ENCODE measurements around the gene HIGD2B.
"Not testable (repeated sequence)": the region's sequence is repeated elsewhere in the genome, so short reads cannot be mapped to it uniquely, and the experiment has no call there.

HIGD2B gene

GRCh38 chr15:72671525-72671924 is 14.5 kb downstream of the HIGD2B start:
- DNase-seq, result no peak
- no peak overlapping the region for H2BK15ac ChIP-seq (replicated peaks; ENCODE audit: low read depth)
- no peak overlapping the region for H3K4me3 ChIP-seq (ENCODE audit: low read length)
- H2BK5ac ChIP-seq (ENCODE audit: low read length), result no peak overlapping the region
- H2AK5ac ChIP-seq (ENCODE audit: low read length), result no peak overlapping the region
- no peaks in the 10 kb centered on the region for H3K27me3 ChIP-seq (ENCODE audit: insufficient read depth, low read length, poor library complexity)
- peaks cover 3% of the 10 kb centered on the region for H3K4me1 ChIP-seq (ENCODE audit: control insufficient read depth, low read depth, low read length)
- WGBS (ENCODE audit: extremely low coverage, insufficient coverage, low lambda C conversion rate), result no CpG with 5 or more reads among the region's 3 CpGs
- H2BK120ac ChIP-seq (ENCODE audit: low read depth, low read length), result no peak overlapping the region
- no peaks in the 10 kb centered on the region for H3K79me2 ChIP-seq (ENCODE audit: control insufficient read depth, insufficient read depth, low read length)
- H3K4me2 ChIP-seq (ENCODE audit: low read length), result no peak overlapping the region
- no peak overlapping the region for H3K23ac ChIP-seq (ENCODE audit: low read length)
- H3K79me1 ChIP-seq (ENCODE audit: low read length), result no peaks in the 10 kb centered on the region
- no peak overlapping the region for H4K5ac ChIP-seq (ENCODE audit: low read length)
- H3K56ac ChIP-seq (ENCODE audit: low read length), result no peak overlapping the region
- H3K4ac ChIP-seq (ENCODE audit: low read depth, low read length), result no peak overlapping the region
- no peak overlapping the region for H3K9ac ChIP-seq (ENCODE audit: low read length)
- H3K36me3 ChIP-seq (ENCODE audit: control insufficient read depth, insufficient read depth, low read length), result no peaks in the 10 kb centered on the region
- no peak overlapping the region for H4K8ac ChIP-seq (ENCODE audit: low read depth, low read length)
- H3K27ac ChIP-seq (ENCODE audit: low read depth, low read length), result no peak overlapping the region
- H3K18ac ChIP-seq (ENCODE audit: low read length), result no peak overlapping the region

- not testable (repeated sequence) for H2BK5ac ChIP-seq (ENCODE audit: low read length); H3K4me3 ChIP-seq (ENCODE audit: low read length); H2AK5ac ChIP-seq (ENCODE audit: low read length); H3K79me1 ChIP-seq (ENCODE audit: low read length); H3K27ac ChIP-seq (ENCODE audit: low read depth, low read length); H3K79me2 ChIP-seq (ENCODE audit: control insufficient read depth, insufficient read depth, low read length); H4K8ac ChIP-seq (ENCODE audit: low read depth, low read length); H3K18ac ChIP-seq (ENCODE audit: low read length); H3K36me3 ChIP-seq (ENCODE audit: control insufficient read depth, insufficient read depth, low read length); H3K23ac ChIP-seq (ENCODE audit: low read length); H2BK15ac ChIP-seq (replicated peaks; ENCODE audit: low read depth); H3K4me1 ChIP-seq (ENCODE audit: control insufficient read depth, low read depth, low read length); H2BK120ac ChIP-seq (ENCODE audit: low read depth, low read length); H4K5ac ChIP-seq (ENCODE audit: low read length); H3K4ac ChIP-seq (ENCODE audit: low read depth, low read length); H3K27me3 ChIP-seq (ENCODE audit: insufficient read depth, low read length, poor library complexity)
- peak overlapping the region; percentile 74 for H3K56ac ChIP-seq (ENCODE audit: low read length)
- H3K9ac ChIP-seq (ENCODE audit: low read length), result peak overlapping the region; percentile 26
- DNase-seq, result peak; percentile 92
- WGBS (ENCODE audit: extremely low coverage, insufficient coverage, low lambda C conversion rate), result no CpG with 5 or more reads among the region's 8 CpGs
- H3K4me2 ChIP-seq (ENCODE audit: low read length), result peak overlapping the region; percentile 70
Measured at GRCh38 chr15:72670656-72671352, 15.2 kb downstream of the HIGD2B start.

GRCh38 chr15:72669803-72670202 is 16.2 kb downstream of the HIGD2B start:
- WGBS (ENCODE audit: extremely low coverage, insufficient coverage, low lambda C conversion rate), result no CpG with 5 or more reads among the region's 6 CpGs
- H3K27ac ChIP-seq (ENCODE audit: low read depth, low read length); H3K4me3 ChIP-seq (ENCODE audit: low read length); H3K79me2 ChIP-seq (ENCODE audit: control insufficient read depth, insufficient read depth, low read length); H2BK5ac ChIP-seq (ENCODE audit: low read length); H3K9ac ChIP-seq (ENCODE audit: low read length); H3K4me2 ChIP-seq (ENCODE audit: low read length); H4K5ac ChIP-seq (ENCODE audit: low read length); H3K23ac ChIP-seq (ENCODE audit: low read length); H2BK120ac ChIP-seq (ENCODE audit: low read depth, low read length); H3K4me1 ChIP-seq (ENCODE audit: control insufficient read depth, low read depth, low read length); H3K27me3 ChIP-seq (ENCODE audit: insufficient read depth, low read length, poor library complexity); H3K4ac ChIP-seq (ENCODE audit: low read depth, low read length); H2BK15ac ChIP-seq (replicated peaks; ENCODE audit: low read depth); H3K79me1 ChIP-seq (ENCODE audit: low read length); H4K8ac ChIP-seq (ENCODE audit: low read depth, low read length); H3K18ac ChIP-seq (ENCODE audit: low read length); H2AK5ac ChIP-seq (ENCODE audit: low read length); H3K36me3 ChIP-seq (ENCODE audit: control insufficient read depth, insufficient read depth, low read length); H3K56ac ChIP-seq (ENCODE audit: low read length); DNase-seq: not testable (repeated sequence)

GRCh38 chr15:72665706-72666105 is 20.3 kb downstream of the HIGD2B start:
- not testable (repeated sequence) for H3K18ac ChIP-seq (ENCODE audit: low read length); DNase-seq; H3K4me1 ChIP-seq (ENCODE audit: control insufficient read depth, low read depth, low read length); H2AK5ac ChIP-seq (ENCODE audit: low read length); H2BK5ac ChIP-seq (ENCODE audit: low read length); H3K79me1 ChIP-seq (ENCODE audit: low read length); H3K9ac ChIP-seq (ENCODE audit: low read length); H2BK15ac ChIP-seq (replicated peaks; ENCODE audit: low read depth); H2BK120ac ChIP-seq (ENCODE audit: low read depth, low read length); H3K36me3 ChIP-seq (ENCODE audit: control insufficient read depth, insufficient read depth, low read length); H3K56ac ChIP-seq (ENCODE audit: low read length); H3K27ac ChIP-seq (ENCODE audit: low read depth, low read length); H3K79me2 ChIP-seq (ENCODE audit: control insufficient read depth, insufficient read depth, low read length); H3K27me3 ChIP-seq (ENCODE audit: insufficient read depth, low read length, poor library complexity); H3K4me2 ChIP-seq (ENCODE audit: low read length); H3K23ac ChIP-seq (ENCODE audit: low read length); H3K4ac ChIP-seq (ENCODE audit: low read depth, low read length); H4K5ac ChIP-seq (ENCODE audit: low read length); H4K8ac ChIP-seq (ENCODE audit: low read depth, low read length); H3K4me3 ChIP-seq (ENCODE audit: low read length)
- no CpG with 5 or more reads among the region's 11 CpGs for WGBS (ENCODE audit: extremely low coverage, insufficient coverage, low lambda C conversion rate)

- H2BK15ac ChIP-seq (replicated peaks; ENCODE audit: low read depth); H3K4me2 ChIP-seq (ENCODE audit: low read length); H3K36me3 ChIP-seq (ENCODE audit: control insufficient read depth, insufficient read depth, low read length); H3K4me1 ChIP-seq (ENCODE audit: control insufficient read depth, low read depth, low read length); H3K23ac ChIP-seq (ENCODE audit: low read length); H2AK5ac ChIP-seq (ENCODE audit: low read length); H3K79me1 ChIP-seq (ENCODE audit: low read length); H3K56ac ChIP-seq (ENCODE audit: low read length); H3K79me2 ChIP-seq (ENCODE audit: control insufficient read depth, insufficient read depth, low read length); H3K18ac ChIP-seq (ENCODE audit: low read length); H3K4ac ChIP-seq (ENCODE audit: low read depth, low read length); H3K27me3 ChIP-seq (ENCODE audit: insufficient read depth, low read length, poor library complexity); H4K8ac ChIP-seq (ENCODE audit: low read depth, low read length); DNase-seq; H4K5ac ChIP-seq (ENCODE audit: low read length); H2BK120ac ChIP-seq (ENCODE audit: low read depth, low read length); H3K4me3 ChIP-seq (ENCODE audit: low read length); H3K9ac ChIP-seq (ENCODE audit: low read length); H2BK5ac ChIP-seq (ENCODE audit: low read length); H3K27ac ChIP-seq (ENCODE audit: low read depth, low read length): not testable (repeated sequence)
- no CpG with 5 or more reads among the region's 8 CpGs for WGBS (ENCODE audit: extremely low coverage, insufficient coverage, low lambda C conversion rate)
Measured at GRCh38 chr15:72663931-72664330, 22.1 kb downstream of the HIGD2B start.

DNA sequence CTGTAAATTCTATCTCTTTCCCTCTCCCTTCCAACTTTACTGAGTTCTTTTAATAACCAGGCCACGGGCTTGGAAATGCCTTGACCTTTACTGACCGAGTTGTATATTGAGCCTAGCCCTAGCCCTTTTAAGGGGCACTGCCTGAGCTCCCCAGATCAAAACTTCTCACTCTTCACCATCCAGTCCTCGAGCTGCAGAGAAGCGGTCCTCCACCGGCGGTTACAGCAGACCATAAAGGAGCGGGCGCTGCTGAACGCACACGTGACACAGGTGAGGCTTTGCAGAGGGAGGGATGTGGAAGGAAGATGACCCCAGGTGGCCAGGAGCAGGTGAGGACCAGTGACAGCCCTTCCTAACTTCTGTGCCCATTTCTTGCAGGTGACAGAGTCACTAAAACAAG is 24.9 kb downstream of the HIGD2B start:
- H3K36me3 ChIP-seq (ENCODE audit: control insufficient read depth, insufficient read depth, low read length); H3K4ac ChIP-seq (ENCODE audit: low read depth, low read length); H4K5ac ChIP-seq (ENCODE audit: low read length); H3K18ac ChIP-seq (ENCODE audit: low read length); H3K27me3 ChIP-seq (ENCODE audit: insufficient read depth, low read length, poor library complexity); H3K9ac ChIP-seq (ENCODE audit: low read length); H3K79me2 ChIP-seq (ENCODE audit: control insufficient read depth, insufficient read depth, low read length); H2BK120ac ChIP-seq (ENCODE audit: low read depth, low read length); H3K4me1 ChIP-seq (ENCODE audit: control insufficient read depth, low read depth, low read length); H3K56ac ChIP-seq (ENCODE audit: low read length); DNase-seq; H3K4me3 ChIP-seq (ENCODE audit: low read length); H4K8ac ChIP-seq (ENCODE audit: low read depth, low read length); H3K4me2 ChIP-seq (ENCODE audit: low read length); H2AK5ac ChIP-seq (ENCODE audit: low read length); H2BK5ac ChIP-seq (ENCODE audit: low read length); H2BK15ac ChIP-seq (replicated peaks; ENCODE audit: low read depth); H3K27ac ChIP-seq (ENCODE audit: low read depth, low read length); H3K79me1 ChIP-seq (ENCODE audit: low read length); H3K23ac ChIP-seq (ENCODE audit: low read length): not testable (repeated sequence)
- no CpG with 5 or more reads among the region's 10 CpGs for WGBS (ENCODE audit: extremely low coverage, insufficient coverage, low lambda C conversion rate)
